Epithelial cell of esophagus (primary cell): ENCODE results near the gene NAGS.

ENCODE experiments used
- DNase-seq: peaks from one replicate; pipeline ENCODE4 v3.0.0; 2010; ENCODE audit warnings: low read depth
- H3K4me3 ChIP-seq: 2 replicates; pipeline ENCODE4 v1.5.1; 2011; ENCODE audit warnings: mild to moderate bottlenecking, low read length, control low read depth
- CTCF ChIP-seq: IDR thresholded peaks from 2 replicates; pipeline ENCODE4 v1.5.1; 2011; ENCODE audit warnings: low read depth, mild to moderate bottlenecking, low read length, control low read depth, inconsistent platforms; ENCODE audit not compliant: insufficient read depth; ENCODE audit errors: missing control alignments

NAGS gene

GRCh38 chr17:44002141-44002848, 2.1 kb upstream of the NAGS start:
- no peak for TF ChIP-seq CTCF

GRCh38 chr17:44004761-44005526, 522 bp downstream of the NAGS start:
- H3K4me3 ChIP-seq: peak overlapping the region; percentile 48
- TF ChIP-seq CTCF: no peak
- peak; percentile 54 for DNase-seq

More at GRCh38 chr17:44002141-44002848, 2.1 kb upstream of the NAGS start:
- no peak overlapping the region for H3K4me3 ChIP-seq
- DNase-seq: peak; percentile 90

- peak; percentile 24 for TF ChIP-seq CTCF
- peak overlapping the region; percentile 48 for H3K4me3 ChIP-seq
- peak; percentile 72 for DNase-seq
Observed at GRCh38 chr17:44005527-44006271, 1.3 kb downstream of the NAGS start.

GRCh38 chr17:44006272-44006597, 1.8 kb downstream of the NAGS start:
- no peak for TF ChIP-seq CTCF
- peak; percentile 23 for DNase-seq
- H3K4me3 ChIP-seq: peak overlapping the region; percentile 48

GRCh38 chr17:44006598-44007345, 2.4 kb downstream of the NAGS start:
- TF ChIP-seq CTCF: peak; percentile 65
- peak; percentile 98 for DNase-seq
- H3K4me3 ChIP-seq: peak overlapping the region; percentile 51

GRCh38 chr17:44007346-44008204, 3.2 kb downstream of the NAGS start:
- no peak for TF ChIP-seq CTCF
- H3K4me3 ChIP-seq: peak overlapping the region; percentile 51
- DNase-seq: no peak
